Endothelial cell of umbilical vein (primary cell): Measurements from ENCODE around the gene FBXL17. TPM values are rescaled to one million over a fixed set of nuclear protein-coding genes. Genes with fewer than 3 reads are reported as not detected.

Experiments
- BruUV-seq: library from RNA; stranded (reverse); fragments of 400-500 nt; replicated peaks from 2 replicates; lab custom pipeline; 2021; lab: Mats Ljungman, UMichigan
- CTCF ChIA-PET: fragments of 300-600, 350-600 bp; sonication (Branson Sonifier 250); formaldehyde crosslinking; loops from one replicate; lab custom pipeline; 2021; ENCODE audit warnings: antibody characterized with exemption, inconsistent platforms; lab: Charles Lee
- POLR2A ChIA-PET: fragments of 300-600, 350-600 bp; sonication (Branson Sonifier 250); formaldehyde crosslinking; loops from one replicate; lab custom pipeline; 2021; ENCODE audit warnings: antibody characterized with exemption, inconsistent platforms; lab: Charles Lee
- DNase-seq: peaks from one replicate; pipeline ENCODE4 v3.0.0-alpha.2; 2011; ENCODE audit warnings: low read depth, low spot score
- FAIRE-seq: peaks from 2 replicates; lab custom pipeline; 2011; peaks lifted over from hg19 to GRCh38; lab: Jason Lieb, UNC
- H2AFZ ChIP-seq: 2 replicates; pipeline ENCODE4 v1.6.0; 2012; ENCODE audit warnings: low read depth, low read length, control low read depth, inconsistent platforms
- H3K27ac ChIP-seq: 2 replicates; pipeline ENCODE4 v1.5.1; 2011; ENCODE audit warnings: low read depth, mild to moderate bottlenecking, control low read depth, low read length, moderate library complexity; ENCODE audit not compliant: insufficient read depth
- H3K27me3 ChIP-seq, 2 experiments: 2 replicates each; pipeline versions ENCODE4 v1.6.0 to v1.6.1; 2011; ENCODE audit warnings: low read length in 2 of 2, mixed read lengths in 1 of 2; ENCODE audit not compliant: control insufficient read depth in 2 of 2, insufficient read depth in 2 of 2
- H3K36me3 ChIP-seq, 2 experiments: 2 replicates in 1 of 2; 3 replicates in 1 of 2; pipeline ENCODE4 v1.5.1; 2011; ENCODE audit warnings: low read length in 2 of 2, mild to moderate bottlenecking in 1 of 2, moderate library complexity in 1 of 2; ENCODE audit not compliant: control insufficient read depth in 2 of 2, insufficient read depth in 2 of 2; ENCODE audit errors: extremely low read depth in 1 of 2
- H3K4me1 ChIP-seq: 3 replicates; pipeline ENCODE4 v1.5.1; 2011; ENCODE audit warnings: mild to moderate bottlenecking, low read length; ENCODE audit not compliant: control insufficient read depth, insufficient read depth; ENCODE audit errors: extremely low read depth
- H3K4me2 ChIP-seq: 2 replicates; pipeline ENCODE4 v1.6.1; 2011; ENCODE audit warnings: low read length, control low read depth, mixed read lengths; ENCODE audit not compliant: insufficient read depth
- H3K4me3 ChIP-seq, 3 experiments: fragments of 200-600 bp in 1 of 3; sonication (generic), shearing (Covaris generic) in 1 of 3; replicated peaks in 1 of 3; 2 replicates each; pipeline ENCODE4 v1.5.1; 2011 to 2016; ENCODE audit warnings: control low read depth in 3 of 3, low read length in 3 of 3, mild to moderate bottlenecking in 2 of 3, inconsistent platforms in 1 of 3, low read depth in 1 of 3, moderate library complexity in 1 of 3; ENCODE audit not compliant: insufficient read depth in 1 of 3
- H3K79me2 ChIP-seq: 2 replicates; pipeline ENCODE4 v1.6.0; 2012; ENCODE audit warnings: low read length, inconsistent platforms; ENCODE audit not compliant: control insufficient read depth, insufficient read depth
- H3K9ac ChIP-seq: replicated peaks from 2 replicates; pipeline ENCODE3; 2011; ENCODE audit warnings: low read length, control low read depth; ENCODE audit not compliant: insufficient read depth; ENCODE audit errors: extremely low read depth
- H3K9me1 ChIP-seq: replicated peaks from 3 replicates; pipeline ENCODE4 v1.6.0; 2011; ENCODE audit warnings: mild to moderate bottlenecking, low read length; ENCODE audit not compliant: control insufficient read depth, insufficient read depth; ENCODE audit errors: extremely low read depth
- H3K9me3 ChIP-seq: replicated peaks from 2 replicates; pipeline ENCODE4 v1.5.1; 2012; ENCODE audit warnings: low read length, inconsistent platforms; ENCODE audit not compliant: control insufficient read depth, insufficient read depth
- H4K20me1 ChIP-seq: replicated peaks from 2 replicates; pipeline ENCODE3; 2011; ENCODE audit warnings: mild to moderate bottlenecking, low read length; ENCODE audit not compliant: control insufficient read depth, insufficient read depth; ENCODE audit errors: extremely low read depth
- EZH2 ChIP-seq: IDR thresholded peaks from 2 replicates; pipeline ENCODE4 v1.6.1; 2012; ENCODE audit warnings: borderline replicate concordance, low read depth, mild to moderate bottlenecking, moderate library complexity, low read length, inconsistent platforms; ENCODE audit not compliant: severe bottlenecking
- GATA2 ChIP-seq: IDR thresholded peaks from 2 replicates; pipeline ENCODE4 v1.7.0; 2011; ENCODE audit warnings: low read depth, mild to moderate bottlenecking, moderate library complexity, mixed read lengths, low read length; ENCODE audit not compliant: insufficient read length, insufficient read depth
- JUN ChIP-seq: IDR thresholded peaks from 2 replicates; pipeline ENCODE4 v1.6.1; 2011; ENCODE audit warnings: borderline replicate concordance, low read depth; ENCODE audit not compliant: insufficient read length, insufficient read depth
- MAX ChIP-seq: IDR thresholded peaks from 2 replicates; pipeline ENCODE4 v1.6.1; 2011; ENCODE audit not compliant: insufficient read depth, insufficient read length
- MYC ChIP-seq: IDR thresholded peaks from one replicate; pipeline ENCODE4 v1.6.1; 2011; ENCODE audit warnings: mild to moderate bottlenecking, low read depth, low read length
- POLR2A ChIP-seq: IDR thresholded peaks from 2 replicates; pipeline ENCODE4 v1.6.1; 2012; ENCODE audit warnings: low read depth, mild to moderate bottlenecking, control low read depth, low read length
- POLR2AphosphoS5 ChIP-seq: IDR thresholded peaks from 2 replicates; pipeline ENCODE4 v1.6.1; 2012; ENCODE audit warnings: low read depth, mild to moderate bottlenecking, control low read depth, low read length, moderate library complexity; ENCODE audit not compliant: insufficient read depth
- dilution Hi-C: fragments of 300-500 bp; cut with MboI; formaldehyde crosslinking; loops from one replicate; pipeline ENCODE4 v1.15.0; 2019; ENCODE audit warnings: low sequenced_read_pairs; ENCODE audit not compliant: extremely low pct_ligation_motif_present
- intact Hi-C: fragments of 100-400 bp; cut with micrococcal nuclease; formaldehyde crosslinking; loops from one replicate; pipeline ENCODE4 v1.10.0; 2022
- polyA plus RNA-seq, 4 experiments: library from polyadenylated mRNA; depleted of rRNA in 3 of 4; stranded (reverse) in 3 of 4; unstranded in 1 of 4; fragments of >200 nt; gene quantifications; 2 replicates each; pipeline versions ENCODE4 v1.2.1 to v1.2.3, GENCODE V29; 2011 to 2012; ENCODE audit warnings: missing spikeins in 1 of 4
- total RNA-seq: library from RNA; stranded (reverse); gene quantifications from 2 replicates; pipeline ENCODE4 v1.2.3, GENCODE V29; 2021
- TF ChIP-seq, protein P1 (sequence below), 2 donors: IDR thresholded peaks; 1 replicate in 1 of 2; 2 replicates in 1 of 2; pipeline ENCODE4 v1.5.1; 2011; ENCODE audit warnings: low read length in 2 of 2, mild to moderate bottlenecking in 2 of 2, moderate library complexity in 2 of 2, control low read depth in 1 of 2, inconsistent platforms in 1 of 2, low read depth in 1 of 2; ENCODE audit not compliant: insufficient read depth in 1 of 2; ENCODE audit errors: extremely low read depth in 1 of 2

FBXL17 gene
- total and polyA plus RNA-seq, 2 donors (not counting 3 experiments of a cell fraction or from before 2014, with no cell fraction given): 2.7 to 8.8 TPM

DNA sequence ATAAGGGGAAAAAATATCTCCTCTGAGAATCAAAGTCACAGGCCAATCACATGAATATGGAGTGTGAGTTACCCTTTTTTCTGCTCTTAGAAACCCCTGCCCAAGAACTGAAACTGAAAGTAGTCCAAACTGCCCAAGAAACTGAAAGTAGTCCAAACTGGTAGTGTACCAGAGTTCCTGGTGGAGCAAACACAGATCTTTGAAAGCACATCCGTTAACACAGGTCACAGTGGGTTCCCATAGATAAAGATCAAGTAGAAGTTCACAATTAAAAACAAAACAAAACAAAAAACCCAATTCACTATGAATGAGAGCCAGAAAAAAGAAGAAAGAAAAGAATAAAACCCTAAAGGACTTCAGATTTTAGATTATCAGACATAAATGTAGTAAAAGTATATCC is 378.7 kb downstream of the FBXL17 start:
- TF ChIP-seq EZH2 (no peak), GATA2 (peak; percentile 17)
- Histone ChIP-seq H3K9ac (no peak overlapping the region), H3K27ac (no peak overlapping the region), H3K79me2 (no peaks in the 10 kb centered on the region), H3K9me3 (no peaks in the 10 kb centered on the region), H4K20me1 (no peaks in the 10 kb centered on the region), H3K4me1 (peaks cover 3% of the 10 kb centered on the region), H3K36me3 (no peaks in the 10 kb centered on the region), H3K4me2 (peak overlapping the region; percentile 63), H3K9me1 (no peaks in the 10 kb centered on the region), H3K27me3 (no peaks in the 10 kb centered on the region), H3K4me3 (peak overlapping the region in 1 of 3 experiments; percentile 37), H2AFZ (peak overlapping the region; percentile 83)
- FAIRE-seq (no peak), DNase-seq (peak; percentile 76)
- ChIA-PET CTCF (interaction anchor here (0.9 to 1.5 kb wide), 3 partner anchors 9 to 19 kb away, joined by 3 read pairs; no protein-coding TSS in a partner anchor), POLR2A (no interaction called here)
- intact Hi-C loops (loop anchor here (2.0 kb wide), 1 partner anchor 34 kb away; no protein-coding TSS in a partner anchor), dilution Hi-C loops (no loop called here)
- no TSS peak for BruUV-seq

DNA sequence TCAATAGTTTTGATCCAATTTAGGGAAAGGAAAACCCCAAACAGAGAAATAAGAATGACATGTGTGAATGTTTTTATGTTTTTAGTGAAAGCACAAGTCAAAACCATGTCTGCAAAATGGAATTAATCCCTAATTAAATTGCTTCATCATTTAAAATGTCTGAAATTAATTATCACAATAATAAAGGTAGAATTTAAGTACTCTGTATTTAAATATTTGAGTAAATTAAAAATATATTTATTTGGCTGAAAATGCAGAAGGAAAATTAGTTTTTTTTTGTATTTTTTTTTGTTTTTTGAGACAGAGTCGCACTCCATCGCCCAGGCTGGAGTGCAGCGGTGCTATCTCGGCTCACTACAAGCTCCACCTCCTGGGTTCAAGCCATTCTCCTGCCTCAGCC is 380.7 kb downstream of the FBXL17 start:
- no peaks in the 10 kb centered on the region for H4K20me1 ChIP-seq
- TF ChIP-seq POLR2AphosphoS5 (no peak), MYC (no peak), EZH2 (no peak), JUN (no peak), GATA2 (no peak), MAX (no peak), POLR2A (no peak)
- TF ChIP-seq, protein P1, sequence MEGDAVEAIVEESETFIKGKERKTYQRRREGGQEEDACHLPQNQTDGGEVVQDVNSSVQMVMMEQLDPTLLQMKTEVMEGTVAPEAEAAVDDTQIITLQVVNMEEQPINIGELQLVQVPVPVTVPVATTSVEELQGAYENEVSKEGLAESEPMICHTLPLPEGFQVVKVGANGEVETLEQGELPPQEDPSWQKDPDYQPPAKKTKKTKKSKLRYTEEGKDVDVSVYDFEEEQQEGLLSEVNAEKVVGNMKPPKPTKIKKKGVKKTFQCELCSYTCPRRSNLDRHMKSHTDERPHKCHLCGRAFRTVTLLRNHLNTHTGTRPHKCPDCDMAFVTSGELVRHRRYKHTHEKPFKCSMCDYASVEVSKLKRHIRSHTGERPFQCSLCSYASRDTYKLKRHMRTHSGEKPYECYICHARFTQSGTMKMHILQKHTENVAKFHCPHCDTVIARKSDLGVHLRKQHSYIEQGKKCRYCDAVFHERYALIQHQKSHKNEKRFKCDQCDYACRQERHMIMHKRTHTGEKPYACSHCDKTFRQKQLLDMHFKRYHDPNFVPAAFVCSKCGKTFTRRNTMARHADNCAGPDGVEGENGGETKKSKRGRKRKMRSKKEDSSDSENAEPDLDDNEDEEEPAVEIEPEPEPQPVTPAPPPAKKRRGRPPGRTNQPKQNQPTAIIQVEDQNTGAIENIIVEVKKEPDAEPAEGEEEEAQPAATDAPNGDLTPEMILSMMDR (IDR thresholded peaks at IDR 0.05; ENCODE audit: extremely low read depth in 1 of 2, insufficient read depth in 1 of 2, low read depth in 1 of 2, low read length in 2 of 2): no peak
- H3K4me3 ChIP-seq: no peak overlapping the region
- DNase-seq (no peak), FAIRE-seq (no peak)
- no peak overlapping the region for H2AFZ ChIP-seq
- H3K4me2 ChIP-seq: no peak overlapping the region
- H3K79me2 ChIP-seq: no peaks in the 10 kb centered on the region
- no peaks in the 10 kb centered on the region for H3K36me3 ChIP-seq
- ChIA-PET POLR2A (no interaction called here), CTCF (no interaction called here)
- no peaks in the 10 kb centered on the region for H3K9me1 ChIP-seq
- intact Hi-C loops: no loop called here
- dilution Hi-C loops: no loop called here
- BruUV-seq: no TSS peak
- H3K27me3 ChIP-seq: no peaks in the 10 kb centered on the region
- H3K9ac ChIP-seq: no peak overlapping the region
- no peaks in the 10 kb centered on the region for H3K9me3 ChIP-seq
- H3K27ac ChIP-seq: no peak overlapping the region
- peaks cover 17% of the 10 kb centered on the region for H3K4me1 ChIP-seq
